ENCODE data around the gene VWA5B1.

The VWA5B1 gene

GRCh38 chr1:20275319-20275925 is 15.3 kb upstream of the VWA5B1 start:
- Histone ChIP-seq H3K9me3 (replicated peaks; ENCODE audit: insufficient read depth, low read length) (no peaks in the 10 kb centered on the region), H4K20me1 (ENCODE audit: insufficient read depth, low read length) (no peaks in the 10 kb centered on the region), H3F3A (ENCODE audit: insufficient read depth, low read length) (no peaks in the 10 kb centered on the region), H3K36me3 (replicated peaks; ENCODE audit: insufficient read depth, low read length) (no peaks in the 10 kb centered on the region), H3K4me1 (ENCODE audit: low read length) (no peaks in the 10 kb centered on the region), H3K9ac (ENCODE audit: low read length) (no peak overlapping the region), H3K27ac (ENCODE audit: low read length) (no peak overlapping the region), H3K4me3 (ENCODE audit: low read length) (no peak overlapping the region), H3K4me2 (ENCODE audit: low read depth, low read length) (no peak overlapping the region), H3K79me2 (ENCODE audit: low read length) (no peaks in the 10 kb centered on the region), H2AFZ (ENCODE audit: low read length) (no peak overlapping the region), H3K9me2 (replicated peaks; ENCODE audit: insufficient read depth, low read length) (no peaks in the 10 kb centered on the region), H3K27me3 (replicated peaks; ENCODE audit: insufficient read depth, low read length) (peaks cover 79% of the 10 kb centered on the region)
- TF ChIP-seq EZH2 (optimal IDR thresholded peaks at IDR 0.05; ENCODE audit: low read depth, low read length) = no peak
- no peak for TF ChIP-seq EZH2phosphoT487 (IDR thresholded peaks at IDR 0.05; ENCODE audit: low read length)
- no peak for TF ChIP-seq CTCF (IDR thresholded peaks at IDR 0.05; ENCODE audit: low read length)
- DNase-seq = no peak

GRCh38 chr1:20276485-20277159 is 14.1 kb upstream of the VWA5B1 start:
- Histone ChIP-seq H3K27ac (ENCODE audit: low read length) (no peak overlapping the region), H3K4me3 (ENCODE audit: low read length) (no peak overlapping the region), H2AFZ (ENCODE audit: low read length) (no peak overlapping the region), H3K79me2 (ENCODE audit: low read length) (no peaks in the 10 kb centered on the region), H3K4me2 (ENCODE audit: low read depth, low read length) (no peak overlapping the region), H3K9me2 (replicated peaks; ENCODE audit: insufficient read depth, low read length) (no peaks in the 10 kb centered on the region), H3K9ac (ENCODE audit: low read length) (no peak overlapping the region), H3K36me3 (replicated peaks; ENCODE audit: insufficient read depth, low read length) (no peaks in the 10 kb centered on the region), H4K20me1 (ENCODE audit: insufficient read depth, low read length) (no peaks in the 10 kb centered on the region), H3K9me3 (replicated peaks; ENCODE audit: insufficient read depth, low read length) (no peaks in the 10 kb centered on the region), H3F3A (ENCODE audit: insufficient read depth, low read length) (no peaks in the 10 kb centered on the region), H3K4me1 (ENCODE audit: low read length) (no peaks in the 10 kb centered on the region), H3K27me3 (replicated peaks; ENCODE audit: insufficient read depth, low read length) (peaks cover 85% of the 10 kb centered on the region)
- DNase-seq = no peak
- TF ChIP-seq EZH2phosphoT487 (IDR thresholded peaks at IDR 0.05; ENCODE audit: low read length) (no peak), CTCF (IDR thresholded peaks at IDR 0.05; ENCODE audit: low read length) (no peak), EZH2 (optimal IDR thresholded peaks at IDR 0.05; ENCODE audit: low read depth, low read length) (no peak)

GRCh38 chr1:20278692-20279130 is 12.0 kb upstream of the VWA5B1 start:
- Histone ChIP-seq H3K27me3 (replicated peaks; ENCODE audit: insufficient read depth, low read length) (peaks cover 91% of the 10 kb centered on the region), H3K9ac (ENCODE audit: low read length) (no peak overlapping the region), H3K36me3 (replicated peaks; ENCODE audit: insufficient read depth, low read length) (no peaks in the 10 kb centered on the region), H2AFZ (ENCODE audit: low read length) (no peak overlapping the region), H3F3A (ENCODE audit: insufficient read depth, low read length) (no peaks in the 10 kb centered on the region), H3K9me2 (replicated peaks; ENCODE audit: insufficient read depth, low read length) (no peaks in the 10 kb centered on the region), H3K9me3 (replicated peaks; ENCODE audit: insufficient read depth, low read length) (no peaks in the 10 kb centered on the region), H3K27ac (ENCODE audit: low read length) (no peak overlapping the region), H3K4me1 (ENCODE audit: low read length) (no peaks in the 10 kb centered on the region), H3K4me2 (ENCODE audit: low read depth, low read length) (no peak overlapping the region), H4K20me1 (ENCODE audit: insufficient read depth, low read length) (no peaks in the 10 kb centered on the region), H3K79me2 (ENCODE audit: low read length) (no peaks in the 10 kb centered on the region), H3K4me3 (ENCODE audit: low read length) (no peak overlapping the region)
- TF ChIP-seq EZH2 (optimal IDR thresholded peaks at IDR 0.05; ENCODE audit: low read depth, low read length) (no peak), EZH2phosphoT487 (IDR thresholded peaks at IDR 0.05; ENCODE audit: low read length) (no peak), CTCF (IDR thresholded peaks at IDR 0.05; ENCODE audit: low read length) (no peak)
- no peak for DNase-seq
